RWPE1 (cell line): ENCODE results near the gene MCM3AP.
A peak's percentile ranks its signal among the peaks of the same experiment; 100 is the strongest.

Experiments used
- CTCF ChIA-PET: fragments of 350-600 bp; sonication (Branson Sonifier 250); formaldehyde crosslinking; extraction: SDS; loops from one replicate; lab custom pipeline; 2021; lab: Yijun Ruan, JAX
- POLR2A ChIA-PET: fragments of 400-600 bp; formaldehyde crosslinking; extraction: SDS; loops from one replicate; lab custom pipeline; 2020; ENCODE audit warnings: antibody characterized with exemption; ENCODE audit not compliant: low non-redundant PET; lab: Yijun Ruan, JAX
- DNase-seq: peaks from one replicate; pipeline ENCODE4 v3.0.0; 2012; ENCODE audit warnings: low spot score
- H3K27ac ChIP-seq: fragments of 450-650 bp; 2 replicates; pipeline ENCODE4 v1.5.1; 2017
- TF ChIP-seq, protein P1 (sequence below): fragments of 450-650 bp; conservative IDR thresholded peaks from 2 replicates; pipeline ENCODE4 v1.5.1; 2017; ENCODE audit warnings: low read depth, mild to moderate bottlenecking

The MCM3AP gene

DNA sequence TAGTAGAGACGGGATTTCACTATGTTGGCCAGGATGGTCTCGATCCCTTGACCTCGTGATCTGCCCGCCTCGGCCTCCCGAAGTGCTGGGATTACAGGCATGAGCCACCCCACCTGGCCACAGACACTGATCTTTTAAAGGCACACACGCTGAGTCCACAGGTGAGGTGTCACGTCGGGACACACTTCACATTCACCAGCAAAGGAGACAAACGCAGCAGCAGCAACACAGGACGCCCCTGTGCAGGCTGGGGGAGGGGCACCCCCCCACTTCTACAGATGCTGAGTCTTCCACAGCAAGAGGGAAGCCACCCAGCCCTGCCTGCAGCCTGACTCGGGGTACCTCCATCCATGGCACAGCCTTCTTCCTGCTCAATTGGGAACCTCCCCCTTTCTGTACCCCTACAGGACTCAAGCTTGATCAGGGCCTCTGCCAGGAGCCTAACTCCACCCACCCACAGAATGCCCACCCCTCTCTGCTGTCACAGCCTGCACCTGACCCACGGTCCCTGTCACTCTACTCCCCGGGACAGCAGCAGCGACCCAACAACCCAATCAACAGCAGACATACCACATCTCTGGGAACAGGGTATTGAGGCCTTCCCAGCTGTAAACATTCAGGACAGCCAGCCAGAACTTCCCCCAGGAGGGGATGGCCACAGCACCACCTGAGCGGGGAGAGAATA, 66.4 kb downstream of the MCM3AP start:
- peak overlapping the region; percentile 24 for H3K27ac ChIP-seq
- ChIA-PET CTCF (interaction anchor here (0.7 kb wide), 1 partner anchor 9 kb away, joined by 6 read pairs; no protein-coding TSS in a partner anchor), POLR2A (no interaction called here)
- no peak for DNase-seq
- TF ChIP-seq, protein P1, sequence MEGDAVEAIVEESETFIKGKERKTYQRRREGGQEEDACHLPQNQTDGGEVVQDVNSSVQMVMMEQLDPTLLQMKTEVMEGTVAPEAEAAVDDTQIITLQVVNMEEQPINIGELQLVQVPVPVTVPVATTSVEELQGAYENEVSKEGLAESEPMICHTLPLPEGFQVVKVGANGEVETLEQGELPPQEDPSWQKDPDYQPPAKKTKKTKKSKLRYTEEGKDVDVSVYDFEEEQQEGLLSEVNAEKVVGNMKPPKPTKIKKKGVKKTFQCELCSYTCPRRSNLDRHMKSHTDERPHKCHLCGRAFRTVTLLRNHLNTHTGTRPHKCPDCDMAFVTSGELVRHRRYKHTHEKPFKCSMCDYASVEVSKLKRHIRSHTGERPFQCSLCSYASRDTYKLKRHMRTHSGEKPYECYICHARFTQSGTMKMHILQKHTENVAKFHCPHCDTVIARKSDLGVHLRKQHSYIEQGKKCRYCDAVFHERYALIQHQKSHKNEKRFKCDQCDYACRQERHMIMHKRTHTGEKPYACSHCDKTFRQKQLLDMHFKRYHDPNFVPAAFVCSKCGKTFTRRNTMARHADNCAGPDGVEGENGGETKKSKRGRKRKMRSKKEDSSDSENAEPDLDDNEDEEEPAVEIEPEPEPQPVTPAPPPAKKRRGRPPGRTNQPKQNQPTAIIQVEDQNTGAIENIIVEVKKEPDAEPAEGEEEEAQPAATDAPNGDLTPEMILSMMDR, result no peak

DNA sequence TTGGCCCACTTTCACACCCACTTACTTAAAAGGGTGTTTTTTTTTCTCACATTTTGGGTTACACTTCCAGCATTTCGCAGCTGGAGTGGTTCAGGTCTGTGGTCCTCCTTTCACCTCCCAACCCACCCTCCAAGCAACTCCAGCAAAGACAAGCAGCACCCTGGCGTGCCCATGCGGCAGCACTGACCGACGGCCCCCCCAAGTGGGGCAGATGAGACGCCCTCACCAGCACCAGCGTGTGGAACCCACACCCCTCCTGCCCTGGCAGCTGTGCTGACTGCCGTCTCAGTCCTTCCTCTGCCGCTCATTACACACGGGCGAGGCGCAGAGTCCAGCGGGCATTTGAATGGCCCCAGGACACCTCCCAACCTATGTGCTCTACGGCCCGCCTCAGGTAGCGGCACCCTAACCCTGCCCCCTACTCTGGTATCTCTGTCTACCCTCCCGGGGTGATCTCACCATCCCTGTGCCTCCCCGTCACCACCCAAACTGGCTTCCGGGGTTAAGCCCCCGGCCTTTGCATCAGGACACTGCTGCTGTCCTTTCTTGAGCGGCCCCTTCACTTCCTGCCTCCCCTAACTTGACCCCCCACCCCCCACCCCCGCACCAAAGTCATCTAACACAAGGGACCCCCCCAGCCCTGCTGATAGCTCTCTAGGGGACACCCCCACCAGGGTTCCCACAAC, 67.8 kb downstream of the MCM3AP start:
- ChIA-PET POLR2A (no interaction called here), CTCF (interaction anchor here (0.6 to 0.9 kb wide), 3 partner anchors 17 to 226 kb away, joined by 3 to 4 read pairs (median 4); no protein-coding TSS in a partner anchor)
- peak overlapping the region; percentile 23; the same call in 1 of the 2 replicates for H3K27ac ChIP-seq
- TF ChIP-seq, protein P1, result no peak
- DNase-seq, result no peak

GRCh38 chr21:46216132-46216747, 69.2 kb downstream of the MCM3AP start:
- ChIA-PET POLR2A (no interaction called here), CTCF (interaction anchor here (0.7 to 0.9 kb wide), 2 partner anchors 18 to 1705 kb away, joined by 3 to 4 read pairs; no protein-coding TSS in a partner anchor)
- H3K27ac ChIP-seq, result peak overlapping the region; percentile 33; the same call in 1 of the 2 replicates
- TF ChIP-seq, protein P1, result no peak
- no peak for DNase-seq

DNA sequence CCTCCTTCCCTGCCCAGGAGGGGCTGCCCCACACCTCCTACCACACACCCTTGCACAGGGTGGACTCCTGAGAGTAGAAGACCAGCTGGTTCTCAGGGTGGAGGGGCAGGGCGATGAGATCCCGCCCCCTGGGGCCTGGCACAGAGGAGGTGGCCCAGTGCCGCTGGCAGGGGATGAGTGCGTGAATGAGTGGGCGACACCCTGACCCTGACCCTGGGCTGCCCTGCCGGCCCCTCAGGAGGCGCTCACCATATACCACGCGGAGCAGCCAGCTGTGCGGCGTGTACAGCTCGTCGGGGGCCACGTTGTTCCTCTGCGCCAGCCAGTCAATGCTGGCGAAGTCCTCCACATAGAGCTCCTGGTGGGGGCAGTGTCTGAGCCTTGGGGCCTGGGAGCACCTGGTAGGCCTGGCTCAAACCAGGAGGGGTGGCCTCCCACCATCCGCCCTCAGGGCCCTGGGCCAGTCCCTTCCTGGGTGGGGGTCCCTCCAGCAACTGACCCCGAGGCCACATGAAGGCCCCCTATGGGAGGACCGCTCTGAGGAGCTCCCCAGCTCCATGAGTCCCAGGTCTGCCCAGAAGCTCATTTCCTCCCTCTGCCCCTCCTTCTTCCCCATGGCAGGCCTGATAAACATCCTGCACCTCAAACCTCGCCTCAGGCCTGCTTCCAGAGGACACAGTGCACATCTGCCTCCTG, 69.8 kb downstream of the MCM3AP start:
- POLR2A ChIA-PET, result no interaction called here
- peak overlapping the region; percentile 33 for H3K27ac ChIP-seq
- no peak for DNase-seq
- TF ChIP-seq, protein P1, result no peak
- CTCF ChIA-PET, result interaction anchor here (0.6 to 0.7 kb wide), 2 partner anchors 16 to 1705 kb away, joined by 3 read pairs; no protein-coding TSS in a partner anchor

- ChIA-PET CTCF (interaction anchor here (0.6 kb wide), 2 partner anchors 17 to 61 kb away, joined by 3 read pairs; no protein-coding TSS in a partner anchor), POLR2A (no interaction called here)
- H3K27ac ChIP-seq, result peak overlapping the region; percentile 33
- TF ChIP-seq, protein P1, result no peak
- DNase-seq, result no peak
These were observed 70.7 kb downstream of the MCM3AP start for GRCh38 chr21:46214478-46215340.
